ENCODE data around the gene MSI2.

The MSI2 gene

GRCh38 chr17:57641761-57642160, 385.4 kb downstream of the MSI2 start:
- no peak for DNase-seq (ENCODE audit: low spot score)

- DNase-seq (ENCODE audit: low spot score): no peak
Observed at GRCh38 chr17:57643062-57643461, 386.7 kb downstream of the MSI2 start.

- DNase-seq (ENCODE audit: low spot score): no peak
Observed at GRCh38 chr17:57644326-57644725, 388.0 kb downstream of the MSI2 start.

GRCh38 chr17:57645950-57646665, 389.8 kb downstream of the MSI2 start:
- DNase-seq (ENCODE audit: low spot score): no peak

- DNase-seq (ENCODE audit: low spot score): no peak
Observed at GRCh38 chr17:57648720-57649119, 392.4 kb downstream of the MSI2 start.

GRCh38 chr17:57649191-57649590, 392.9 kb downstream of the MSI2 start:
- no peak for DNase-seq (ENCODE audit: low spot score)

GRCh38 chr17:57649731-57650484, 393.6 kb downstream of the MSI2 start:
- DNase-seq (ENCODE audit: low spot score): no peak

GRCh38 chr17:57650548-57650947, 394.2 kb downstream of the MSI2 start:
- DNase-seq (ENCODE audit: low spot score): no peak

GRCh38 chr17:57651451-57651850, 395.1 kb downstream of the MSI2 start:
- DNase-seq (ENCODE audit: low spot score): no peak

GRCh38 chr17:57651996-57652395, 395.7 kb downstream of the MSI2 start:
- DNase-seq (ENCODE audit: low spot score): no peak

GRCh38 chr17:57652811-57653210, 396.5 kb downstream of the MSI2 start:
- no peak for DNase-seq (ENCODE audit: low spot score)

- DNase-seq (ENCODE audit: low spot score): no peak
Observed at GRCh38 chr17:57653279-57653678, 397.0 kb downstream of the MSI2 start.

GRCh38 chr17:57654040-57654775, 397.9 kb downstream of the MSI2 start:
- DNase-seq (ENCODE audit: low spot score): no peak

GRCh38 chr17:57655553-57655952, 399.2 kb downstream of the MSI2 start:
- no peak for DNase-seq (ENCODE audit: low spot score)

- no peak for DNase-seq (ENCODE audit: low spot score)
Observed at GRCh38 chr17:57657211-57657610, 400.9 kb downstream of the MSI2 start.

GRCh38 chr17:57662041-57662440, 405.7 kb downstream of the MSI2 start:
- no peak for DNase-seq (ENCODE audit: low spot score)

GRCh38 chr17:57662644-57663308, 406.5 kb downstream of the MSI2 start:
- DNase-seq (ENCODE audit: low spot score): peak; percentile 26

GRCh38 chr17:57663326-57664070, 407.2 kb downstream of the MSI2 start:
- DNase-seq (ENCODE audit: low spot score): no peak

GRCh38 chr17:57665128-57665527, 408.8 kb downstream of the MSI2 start:
- DNase-seq (ENCODE audit: low spot score): no peak

GRCh38 chr17:57665696-57666095, 409.4 kb downstream of the MSI2 start:
- DNase-seq (ENCODE audit: low spot score): no peak

GRCh38 chr17:57666201-57666870, 410.0 kb downstream of the MSI2 start:
- no peak for DNase-seq (ENCODE audit: low spot score)
